Effector memory CD4-positive, alpha-beta T cell (primary cell): ENCODE measurements around the gene FGGY.
"Not testable (repeated sequence)": the region's sequence is repeated elsewhere in the genome, so short reads cannot be mapped to it uniquely, and the experiment has no call there.

Source experiments
- DNase-seq, 3 donors: peaks; one replicate each; pipeline ENCODE4 v3.0.0-alpha.2; 2020
- H3K27ac ChIP-seq: 2 replicates; pipeline ENCODE4 v1.7.0; 2013; ENCODE audit warnings: mild to moderate bottlenecking, low read length, moderate library complexity; ENCODE audit not compliant: insufficient read depth, poor library complexity, severe bottlenecking
- H3K27me3 ChIP-seq: replicated peaks from 2 replicates; pipeline ENCODE4 v1.7.0; 2013; ENCODE audit warnings: mild to moderate bottlenecking, low read length; ENCODE audit not compliant: insufficient read depth, control insufficient read depth, poor library complexity, severe bottlenecking
- H3K36me3 ChIP-seq: 2 replicates; pipeline ENCODE4 v1.7.0; 2013; ENCODE audit warnings: mild to moderate bottlenecking, low read length, moderate library complexity; ENCODE audit not compliant: control insufficient read depth, insufficient read depth
- H3K4me1 ChIP-seq: 2 replicates; pipeline ENCODE4 v1.7.0; 2013; ENCODE audit warnings: low read length, mild to moderate bottlenecking; ENCODE audit not compliant: control insufficient read depth, insufficient read depth, poor library complexity, severe bottlenecking
- H3K4me3 ChIP-seq: 2 replicates; pipeline ENCODE4 v1.7.0; 2013; ENCODE audit warnings: low read length, low read depth, mild to moderate bottlenecking; ENCODE audit not compliant: insufficient read depth, poor library complexity, severe bottlenecking
- H3K9me3 ChIP-seq: 2 replicates; pipeline ENCODE4 v1.7.0; 2013; ENCODE audit warnings: mild to moderate bottlenecking, low read length, moderate library complexity; ENCODE audit not compliant: control insufficient read depth
- total RNA-seq, 3 donors: gene quantifications; one replicate each; lab custom pipeline; 2026; lab: John Stamatoyannopoulos, UW

The FGGY gene, protein sequence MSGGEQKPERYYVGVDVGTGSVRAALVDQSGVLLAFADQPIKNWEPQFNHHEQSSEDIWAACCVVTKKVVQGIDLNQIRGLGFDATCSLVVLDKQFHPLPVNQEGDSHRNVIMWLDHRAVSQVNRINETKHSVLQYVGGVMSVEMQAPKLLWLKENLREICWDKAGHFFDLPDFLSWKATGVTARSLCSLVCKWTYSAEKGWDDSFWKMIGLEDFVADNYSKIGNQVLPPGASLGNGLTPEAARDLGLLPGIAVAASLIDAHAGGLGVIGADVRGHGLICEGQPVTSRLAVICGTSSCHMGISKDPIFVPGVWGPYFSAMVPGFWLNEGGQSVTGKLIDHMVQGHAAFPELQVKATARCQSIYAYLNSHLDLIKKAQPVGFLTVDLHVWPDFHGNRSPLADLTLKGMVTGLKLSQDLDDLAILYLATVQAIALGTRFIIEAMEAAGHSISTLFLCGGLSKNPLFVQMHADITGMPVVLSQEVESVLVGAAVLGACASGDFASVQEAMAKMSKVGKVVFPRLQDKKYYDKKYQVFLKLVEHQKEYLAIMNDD
- 2.6 to 8.1 (median 6.2) reads per million in 3 donors for total RNA-seq

- peak within 1 kb of the TSS; percentile 68 for H3K4me3 ChIP-seq
- DNase-seq = peak; percentile 69 to 77 (median 72)
- H3K27ac ChIP-seq = peak within 1 kb of the TSS; percentile 74
- H3K27me3 ChIP-seq = no peaks in the 10 kb centered on the region
- no peaks in the 10 kb centered on the region for H3K36me3 ChIP-seq
- H3K9me3 ChIP-seq = no peaks in the 10 kb centered on the region
- peaks cover 3% of the 10 kb centered on the region for H3K4me1 ChIP-seq
Measured at GRCh38 chr1:59296358-59297256, at the start of gene FGGY. TSS of gene FGGY (plus strand) at chr1:59297094. CDS start at chr1:59321550, 24,456 bp downstream.

GRCh38 chr1:59248758-59249157, 48.1 kb upstream of the FGGY start:
- Histone ChIP-seq H3K4me1 (no peaks in the 10 kb centered on the region), H3K9me3 (no peaks in the 10 kb centered on the region), H3K27ac (no peak overlapping the region), H3K36me3 (no peaks in the 10 kb centered on the region), H3K27me3 (no peaks in the 10 kb centered on the region), H3K4me3 (no peak overlapping the region)
- no peak for DNase-seq

DNA sequence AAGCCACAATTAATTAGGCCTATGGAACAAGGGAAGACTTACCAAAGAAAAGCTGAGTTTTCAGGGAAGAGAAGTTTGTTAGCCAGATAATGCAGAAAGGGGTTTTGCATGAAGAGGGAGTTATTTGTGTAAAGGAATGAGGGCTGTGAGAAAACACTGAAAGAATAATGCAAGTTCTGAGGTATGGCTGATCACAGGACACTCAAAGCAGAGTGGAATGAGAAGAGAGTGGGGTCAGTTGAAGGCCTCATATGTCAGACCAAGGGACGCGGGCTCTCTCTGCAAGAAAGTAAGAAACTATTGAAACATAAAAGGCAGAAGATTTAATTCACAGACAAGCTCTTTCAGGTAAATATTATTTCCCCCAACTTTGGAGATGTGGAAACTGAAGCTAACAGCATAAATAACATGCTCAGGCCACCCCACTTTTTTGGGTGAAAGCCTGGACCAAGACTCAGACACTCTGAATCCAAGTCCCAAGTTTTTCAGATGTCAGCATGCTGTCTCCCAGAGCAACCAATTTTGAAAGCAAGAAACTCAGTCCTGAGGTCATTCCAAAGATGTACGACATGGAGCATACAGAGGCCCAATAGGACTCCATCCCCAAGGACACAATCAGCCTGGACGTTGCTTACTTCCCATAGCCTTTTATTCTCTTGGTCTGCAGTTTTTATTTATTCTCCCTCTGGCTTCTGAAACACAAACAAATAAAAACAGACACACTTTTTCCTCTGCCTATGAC, 47.3 kb upstream of the FGGY start:
- H3K4me1 ChIP-seq = no peaks in the 10 kb centered on the region

DNA sequence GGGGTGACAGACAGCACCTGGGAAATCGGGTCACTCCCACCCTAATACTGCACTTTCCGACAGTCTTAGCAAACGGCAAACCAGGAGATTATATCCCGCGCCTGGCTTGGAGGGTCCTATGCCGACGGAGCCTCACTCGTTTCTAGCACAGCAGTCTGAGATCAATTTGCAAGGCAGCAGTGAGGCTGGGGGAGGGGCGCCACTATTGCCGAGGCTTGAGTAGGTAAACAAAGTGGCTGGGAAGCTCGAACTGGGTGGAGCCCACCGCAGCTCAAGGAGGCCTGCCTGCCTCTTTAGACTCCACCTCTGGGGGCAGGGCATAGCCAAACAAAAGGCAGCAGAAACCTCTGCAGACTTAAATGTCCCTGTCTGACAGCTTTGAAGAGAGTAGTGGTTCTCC, 45.8 kb upstream of the FGGY start:
- H3K4me1 ChIP-seq, H3K4me3 ChIP-seq, H3K9me3 ChIP-seq, H3K27ac ChIP-seq, H3K36me3 ChIP-seq, H3K27me3 ChIP-seq, DNase-seq: not testable (repeated sequence)

More for the DNA sequence above, 47.3 kb upstream of the FGGY start:
- no peak overlapping the region for H3K4me3 ChIP-seq
- DNase-seq = no peak
- no peaks in the 10 kb centered on the region for H3K36me3 ChIP-seq
- H3K27ac ChIP-seq = no peak overlapping the region
- no peaks in the 10 kb centered on the region for H3K9me3 ChIP-seq
- no peaks in the 10 kb centered on the region for H3K27me3 ChIP-seq

DNA sequence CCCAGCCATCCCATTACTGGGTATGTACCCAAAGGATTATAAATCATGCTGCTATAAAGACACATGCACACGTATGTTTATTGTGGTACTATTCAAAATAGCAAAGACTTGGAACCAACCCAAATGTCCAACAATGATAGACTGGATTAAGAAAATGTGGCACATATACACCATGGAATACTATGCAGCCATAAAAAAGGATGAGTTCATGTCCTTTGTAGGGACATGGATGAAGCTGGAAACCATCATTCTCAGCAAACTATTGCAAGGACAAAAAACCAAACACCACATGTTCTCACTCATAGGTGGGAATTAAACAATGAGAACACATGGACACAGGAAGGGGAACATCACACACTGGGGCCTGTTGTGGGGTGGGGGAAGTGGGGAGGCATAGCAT, 40.5 kb upstream of the FGGY start:
- H3K9me3 ChIP-seq, H3K4me3 ChIP-seq, H3K27me3 ChIP-seq, H3K4me1 ChIP-seq, DNase-seq, H3K27ac ChIP-seq, H3K36me3 ChIP-seq: not testable (repeated sequence)

DNA sequence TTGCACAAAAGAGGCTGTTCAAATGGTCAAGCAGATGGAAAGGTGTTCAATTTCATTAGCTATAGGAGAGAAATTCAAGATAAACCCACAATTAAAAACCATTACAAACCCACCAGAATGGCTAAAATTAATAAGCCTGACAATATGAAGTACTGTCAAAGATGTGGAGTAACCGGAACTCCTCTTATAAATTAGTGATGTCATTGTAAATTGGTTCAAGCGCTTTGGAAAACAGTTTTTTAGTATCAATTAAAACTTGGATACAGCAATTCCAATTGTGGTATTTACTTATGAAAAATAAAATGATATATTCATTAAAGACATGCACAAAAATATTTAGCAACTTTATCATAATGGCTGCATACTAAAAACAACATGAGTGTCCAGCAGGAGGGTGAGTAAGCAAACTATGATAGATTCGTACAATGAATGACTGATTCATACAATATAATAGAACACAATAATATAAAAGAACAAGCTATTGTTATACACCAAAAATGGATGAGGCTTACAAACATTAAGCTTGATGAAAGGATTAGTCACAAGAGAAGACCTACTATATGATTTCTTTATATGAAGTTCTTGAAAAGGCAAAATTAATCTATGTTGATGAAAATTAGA, 38.4 kb upstream of the FGGY start:
- no peak for DNase-seq
- Histone ChIP-seq H3K4me1 (no peaks in the 10 kb centered on the region), H3K9me3 (no peaks in the 10 kb centered on the region), H3K4me3 (no peak overlapping the region), H3K27me3 (no peaks in the 10 kb centered on the region), H3K36me3 (no peaks in the 10 kb centered on the region), H3K27ac (no peak overlapping the region)

DNA sequence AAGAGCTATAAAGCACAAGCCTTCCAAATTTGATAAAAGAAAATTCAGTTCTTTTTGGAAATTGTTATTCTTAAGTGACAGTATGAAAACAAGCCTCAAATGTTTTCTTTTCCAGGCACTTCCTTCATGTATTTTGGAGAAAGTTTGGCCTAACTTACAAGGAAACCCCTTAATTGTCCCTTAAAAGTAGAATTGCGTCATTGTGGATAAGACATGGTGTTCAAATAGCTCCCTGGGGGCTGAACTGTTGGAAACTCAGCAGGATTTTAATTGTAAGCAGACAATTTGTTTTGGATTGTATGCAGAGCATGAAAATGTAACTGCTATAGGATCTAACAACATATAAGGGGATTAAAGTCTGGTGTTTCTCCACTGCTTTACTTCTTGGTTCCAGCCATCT, 35.4 kb upstream of the FGGY start:
- H3K27me3 ChIP-seq = no peaks in the 10 kb centered on the region
- H3K4me3 ChIP-seq = no peak overlapping the region
- H3K27ac ChIP-seq = no peak overlapping the region
- H3K4me1 ChIP-seq = no peaks in the 10 kb centered on the region
- no peaks in the 10 kb centered on the region for H3K36me3 ChIP-seq
- H3K9me3 ChIP-seq = no peaks in the 10 kb centered on the region
- DNase-seq = no peak

DNA sequence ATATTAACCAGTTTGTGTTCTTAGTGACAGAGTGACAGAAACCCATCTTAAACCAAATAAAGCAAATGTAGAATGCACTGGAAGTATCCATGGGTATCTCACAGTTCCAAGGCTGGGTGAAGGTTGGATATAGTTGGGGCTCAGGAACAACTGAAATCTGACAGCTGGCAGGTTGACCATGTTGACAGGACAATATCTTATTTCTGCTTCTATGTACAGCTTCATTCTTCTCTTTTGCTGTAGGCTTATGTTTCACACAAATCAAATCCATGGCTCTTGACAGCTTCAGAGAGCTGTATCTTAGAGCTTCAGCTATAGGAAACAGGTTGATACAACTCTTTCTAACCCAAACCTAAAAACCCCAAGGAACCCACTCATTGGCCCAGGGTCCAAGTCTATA, 34.3 kb upstream of the FGGY start:
- no peak for DNase-seq
- Histone ChIP-seq H3K27ac (no peak overlapping the region), H3K27me3 (no peaks in the 10 kb centered on the region), H3K9me3 (no peaks in the 10 kb centered on the region), H3K4me1 (no peaks in the 10 kb centered on the region), H3K36me3 (no peaks in the 10 kb centered on the region), H3K4me3 (no peak overlapping the region)

GRCh38 chr1:59263111-59263510, 33.8 kb upstream of the FGGY start:
- no peaks in the 10 kb centered on the region for H3K9me3 ChIP-seq
- H3K4me3 ChIP-seq = no peak overlapping the region
- no peaks in the 10 kb centered on the region for H3K36me3 ChIP-seq
- no peak overlapping the region for H3K27ac ChIP-seq
- no peak for DNase-seq
- H3K27me3 ChIP-seq = no peaks in the 10 kb centered on the region
- H3K4me1 ChIP-seq = no peaks in the 10 kb centered on the region
